SU-DHL-6 (cell line): ENCODE results near the gene NHLRC2.

Experiments used
- CTCF ChIP-seq: fragments of 200-600 bp; sonication (generic); IDR thresholded peaks from one replicate; pipeline ENCODE4 v1.5.1; 2017; ENCODE audit warnings: antibody characterized with exemption, mild to moderate bottlenecking, low read length, moderate library complexity; ENCODE audit not compliant: insufficient read depth, poor library complexity, severe bottlenecking
- EZH2phosphoT487 ChIP-seq: fragments of 200-600 bp; sonication (generic), shearing (Covaris generic); conservative IDR thresholded peaks from 2 replicates; pipeline ENCODE4 v1.6.1; 2018; ENCODE audit warnings: mild to moderate bottlenecking, antibody characterized with exemption, low read length, moderate library complexity, mixed read lengths

GRCh38 chr10:113854761-113855588 is 514 bp downstream of the NHLRC2 start:
- TF ChIP-seq CTCF = no peak
- no peak for TF ChIP-seq EZH2phosphoT487
